ENCODE measurements around the gene APC2. TPM values are rescaled to one million over a fixed set of nuclear protein-coding genes. Genes with fewer than 3 reads are reported as not detected.

The APC2 gene
- total and polyA plus RNA-seq, 8 donors: 0.10 to 3.5 (median 0.58) TPM; not detected in 1

DNA sequence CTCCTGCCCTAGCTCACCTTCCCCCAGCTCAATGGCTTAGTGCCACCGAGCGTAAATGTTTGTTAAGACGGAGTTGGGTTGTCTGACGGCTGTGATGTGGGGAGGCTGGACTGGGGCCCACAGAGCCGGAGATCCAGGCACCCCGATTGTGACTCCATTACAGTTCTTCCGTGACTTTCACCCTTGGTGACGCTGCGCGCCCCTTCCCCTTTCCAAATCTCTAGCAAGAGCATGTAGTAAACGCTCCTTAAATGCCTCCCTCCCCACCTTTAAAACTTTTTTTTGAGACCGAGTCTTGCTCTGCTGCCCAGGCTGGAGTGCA, 41.9 kb downstream of the APC2 start:
- Histone ChIP-seq H3K36me3 (no peaks in the 10 kb centered on the region), H3K9me3 (no peaks in the 10 kb centered on the region), H3K27ac (no peak overlapping the region), H3K27me3 (peaks cover 0 to 46% (median 6%) of the 10 kb centered on the region in 3 donors), H3K4me1 (peaks cover 18 to 33% (median 31%) of the 10 kb centered on the region in 4 donors), H3K4me3 (peak overlapping the region in 2 of 4 donors; percentile 54 to 75)
- intact Hi-C loops (cut with DNase I; ENCODE audit: low total_unique reads): no loop called here
- DNase-seq: no peak
- no peak for TF ChIP-seq POLR2AphosphoS5 (IDR thresholded peaks at IDR 0.05)
- TF ChIP-seq EP300 (IDR thresholded peaks at IDR 0.05): no peak
- WGBS, 5 donors: 28 to 43% (median 41%) methylated on average over 12 of the region's 12 CpGs

DNA sequence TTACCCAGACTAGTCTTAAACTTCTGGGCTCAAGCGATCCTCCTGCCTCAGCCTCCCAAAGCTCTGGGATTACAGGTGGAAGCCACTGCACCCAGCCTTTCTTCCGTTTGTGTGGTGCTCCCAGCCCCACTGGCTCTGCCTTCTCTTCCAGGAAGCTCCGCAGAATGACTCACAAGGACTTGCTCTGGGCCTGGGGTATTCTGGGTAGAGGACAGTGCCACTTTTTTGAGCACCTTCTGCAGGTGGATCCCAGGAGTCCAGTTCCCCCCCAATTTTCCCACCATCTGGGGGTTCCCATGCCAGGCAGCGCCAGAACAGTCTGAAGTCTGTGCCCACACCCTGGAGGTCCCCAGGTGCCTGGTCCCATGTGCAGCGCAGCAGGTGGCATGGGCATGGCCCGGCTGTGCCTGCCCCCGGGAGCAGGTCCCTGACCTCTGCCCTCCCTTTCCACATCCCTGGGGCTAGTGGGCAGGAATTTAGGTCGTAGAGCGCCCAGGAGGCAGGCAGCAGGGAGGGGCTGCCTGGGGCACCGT, 42.6 kb downstream of the APC2 start:
- intact Hi-C loops (cut with DNase I; ENCODE audit: low total_unique reads): no loop called here
- no peak for DNase-seq
- no peak for TF ChIP-seq POLR2AphosphoS5 (IDR thresholded peaks at IDR 0.05)
- no peak for TF ChIP-seq POLR2A (IDR thresholded peaks at IDR 0.05)
- TF ChIP-seq, protein P1, sequence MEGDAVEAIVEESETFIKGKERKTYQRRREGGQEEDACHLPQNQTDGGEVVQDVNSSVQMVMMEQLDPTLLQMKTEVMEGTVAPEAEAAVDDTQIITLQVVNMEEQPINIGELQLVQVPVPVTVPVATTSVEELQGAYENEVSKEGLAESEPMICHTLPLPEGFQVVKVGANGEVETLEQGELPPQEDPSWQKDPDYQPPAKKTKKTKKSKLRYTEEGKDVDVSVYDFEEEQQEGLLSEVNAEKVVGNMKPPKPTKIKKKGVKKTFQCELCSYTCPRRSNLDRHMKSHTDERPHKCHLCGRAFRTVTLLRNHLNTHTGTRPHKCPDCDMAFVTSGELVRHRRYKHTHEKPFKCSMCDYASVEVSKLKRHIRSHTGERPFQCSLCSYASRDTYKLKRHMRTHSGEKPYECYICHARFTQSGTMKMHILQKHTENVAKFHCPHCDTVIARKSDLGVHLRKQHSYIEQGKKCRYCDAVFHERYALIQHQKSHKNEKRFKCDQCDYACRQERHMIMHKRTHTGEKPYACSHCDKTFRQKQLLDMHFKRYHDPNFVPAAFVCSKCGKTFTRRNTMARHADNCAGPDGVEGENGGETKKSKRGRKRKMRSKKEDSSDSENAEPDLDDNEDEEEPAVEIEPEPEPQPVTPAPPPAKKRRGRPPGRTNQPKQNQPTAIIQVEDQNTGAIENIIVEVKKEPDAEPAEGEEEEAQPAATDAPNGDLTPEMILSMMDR (IDR thresholded peaks at IDR 0.05): no peak
- no peak for TF ChIP-seq EP300 (IDR thresholded peaks at IDR 0.05)
- 61 to 72% (median 66%) methylated on average over 6 to 10 of the region's 10 CpGs for WGBS, 5 donors
- peaks cover 0 to 53% (median 11%) of the 10 kb centered on the region in 3 donors for H3K27me3 ChIP-seq
- H3K27ac ChIP-seq: no peak overlapping the region
- no peaks in the 10 kb centered on the region for H3K9me3 ChIP-seq
- no peak overlapping the region for H3K4me3 ChIP-seq
- H3K36me3 ChIP-seq: no peaks in the 10 kb centered on the region
- peaks cover 18 to 40% (median 33%) of the 10 kb centered on the region in 4 donors for H3K4me1 ChIP-seq

DNA sequence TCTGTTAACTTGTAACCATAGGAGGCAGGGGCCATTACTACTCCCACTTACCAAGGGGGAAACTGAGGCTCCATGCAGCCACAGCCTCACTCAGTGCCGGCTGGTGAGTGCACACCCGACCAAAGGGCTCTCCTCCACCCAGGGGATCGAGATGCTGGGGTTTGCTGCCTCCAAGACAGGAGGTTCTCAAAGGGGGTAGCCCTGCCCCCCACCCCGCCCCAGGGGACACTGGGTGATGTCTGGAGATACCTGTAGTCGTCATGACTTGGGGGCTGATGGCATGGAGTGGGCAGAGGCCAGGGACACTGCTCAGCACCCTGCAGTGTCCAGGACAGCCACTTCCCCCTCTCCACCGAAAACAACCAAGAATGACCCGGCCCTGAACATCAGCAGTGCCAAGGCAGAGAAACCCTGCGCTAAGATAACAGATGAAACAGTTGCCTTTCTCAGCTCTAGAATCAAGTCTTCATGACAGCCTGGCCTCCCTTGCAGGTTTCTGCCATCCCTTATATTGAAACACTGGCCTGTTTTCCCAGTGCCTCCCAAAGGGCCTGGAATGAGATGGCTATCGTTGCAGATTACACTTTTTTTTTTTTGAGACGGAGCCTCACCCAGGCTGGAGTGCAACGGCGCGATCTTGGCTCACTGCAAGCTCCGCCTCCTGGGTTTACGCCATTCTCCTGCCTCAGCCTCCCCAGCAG, 44.3 kb downstream of the APC2 start:
- intact Hi-C loops (cut with DNase I; ENCODE audit: low total_unique reads): no loop called here
- Histone ChIP-seq H3K9me3 (no peaks in the 10 kb centered on the region), H3K27ac (no peak overlapping the region), H3K4me3 (no peak overlapping the region), H3K4me1 (peaks cover 18 to 40% (median 32%) of the 10 kb centered on the region in 4 donors), H3K36me3 (no peaks in the 10 kb centered on the region), H3K27me3 (peaks cover 0 to 63% (median 16%) of the 10 kb centered on the region in 3 donors)
- DNase-seq: no peak
- TF ChIP-seq, protein P1 (IDR thresholded peaks at IDR 0.05): no peak
- TF ChIP-seq POLR2AphosphoS5 (IDR thresholded peaks at IDR 0.05): no peak
- TF ChIP-seq POLR2A (IDR thresholded peaks at IDR 0.05): no peak
- TF ChIP-seq EP300 (IDR thresholded peaks at IDR 0.05): no peak
- 41 to 60% (median 53%) methylated on average over 12 to 15 of the region's 15 CpGs for WGBS, 5 donors

DNA sequence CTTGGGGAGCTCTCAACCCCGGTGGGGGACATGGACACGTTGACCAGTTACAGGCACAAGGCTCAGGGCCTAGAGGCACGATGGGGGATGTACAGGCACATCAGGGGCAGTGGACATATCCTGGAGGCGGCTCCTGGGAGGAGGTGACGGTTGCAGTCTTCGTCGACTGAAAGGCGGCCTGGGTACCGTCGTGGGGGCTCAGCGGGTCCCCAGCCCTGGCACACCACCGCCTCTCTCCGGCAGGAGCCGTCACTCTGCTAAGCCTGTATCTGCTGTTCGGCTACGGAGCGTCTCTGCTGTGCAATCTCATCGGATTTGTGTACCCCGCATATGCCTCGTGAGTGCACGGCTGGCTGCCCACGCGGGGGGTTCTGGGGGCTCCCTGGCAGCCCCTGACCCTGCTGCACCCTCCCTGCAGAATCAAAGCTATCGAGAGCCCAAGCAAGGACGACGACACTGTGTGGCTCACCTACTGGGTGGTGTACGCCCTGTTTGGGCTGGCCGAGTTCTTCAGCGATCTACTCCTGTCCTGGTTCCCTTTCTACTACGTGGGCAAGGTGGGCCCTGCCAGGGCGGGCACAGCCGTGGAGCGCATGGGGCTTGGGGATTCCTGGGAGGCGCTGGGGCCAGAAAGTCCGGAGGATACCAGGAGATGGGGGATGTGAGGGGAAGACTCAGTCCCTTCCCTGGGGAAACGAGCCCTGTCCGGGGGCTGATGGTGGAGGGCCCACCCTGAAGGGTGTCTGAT, 45.3 kb downstream of the APC2 start:
- 87 to 92% (median 87%) methylated on average over 14 to 37 of the region's 37 CpGs for WGBS, 5 donors
- TF ChIP-seq POLR2A (IDR thresholded peaks at IDR 0.05): no peak
- no peak for TF ChIP-seq EP300 (IDR thresholded peaks at IDR 0.05)
- TF ChIP-seq, protein P1 (IDR thresholded peaks at IDR 0.05): no peak
- no peak for TF ChIP-seq POLR2AphosphoS5 (IDR thresholded peaks at IDR 0.05)
- Histone ChIP-seq H3K9me3 (no peaks in the 10 kb centered on the region), H3K27me3 (peaks cover 0 to 70% (median 16%) of the 10 kb centered on the region in 3 donors), H3K4me1 (peaks cover 11 to 31% (median 22%) of the 10 kb centered on the region in 4 donors), H3K4me3 (no peak overlapping the region), H3K27ac (no peak overlapping the region), H3K36me3 (no peaks in the 10 kb centered on the region)
- intact Hi-C loops (cut with DNase I; ENCODE audit: low total_unique reads): no loop called here
- no peak for DNase-seq
